Measurements from ENCODE around the gene ABHD18.
"Not testable (repeated sequence)": the region's sequence is repeated elsewhere in the genome, so short reads cannot be mapped to it uniquely, and the experiment has no call there.

GRCh38 chr4:127996521-127996920, 31.3 kb downstream of the ABHD18 start:
- not testable (repeated sequence) for TF ChIP-seq CTCF, POLR2A (IDR thresholded peaks at IDR 0.05)

Measured in Peyer's patch (tissue), 4 donors.